Bronchial epithelial cell (primary cell): ENCODE measurements around the gene TMEM225B. TPM values are rescaled to one million over a fixed set of nuclear protein-coding genes. Genes with fewer than 3 reads are reported as not detected.

Source experiments
- DNase-seq: peaks from one replicate; pipeline ENCODE4 v3.0.0-alpha.2; 2010; ENCODE audit warnings: low read depth
- FAIRE-seq: peaks from 2 replicates; lab custom pipeline; 2011; peaks lifted over from hg19 to GRCh38; lab: Jason Lieb, UNC
- H3K27me3 ChIP-seq: 2 replicates; pipeline ENCODE4 v1.5.1; 2011; ENCODE audit warnings: low read length; ENCODE audit not compliant: control insufficient read depth, insufficient read depth
- H3K36me3 ChIP-seq: 2 replicates; pipeline ENCODE4 v1.5.1; 2011; ENCODE audit warnings: low read length; ENCODE audit not compliant: control insufficient read depth, insufficient read depth
- H3K4me3 ChIP-seq: 2 replicates; pipeline ENCODE4 v1.5.1; 2011; ENCODE audit warnings: mild to moderate bottlenecking, low read depth, low read length, control low read depth
- total RNA-seq: library from RNA; depleted of rRNA; stranded (reverse); fragments of >200 nt; gene quantifications from 2 replicates; pipeline ENCODE4 v1.2.1, GENCODE V29; 2014
- TF ChIP-seq, protein P1 (sequence below): IDR thresholded peaks from 2 replicates; pipeline ENCODE4 v1.5.1; 2011; ENCODE audit warnings: mild to moderate bottlenecking, moderate library complexity, low read length, control low read depth, inconsistent platforms; ENCODE audit not compliant: insufficient read depth, severe bottlenecking

Gene TMEM225B
- total RNA-seq, 1 donor from 2014 or later, result 0.53 TPM

DNA sequence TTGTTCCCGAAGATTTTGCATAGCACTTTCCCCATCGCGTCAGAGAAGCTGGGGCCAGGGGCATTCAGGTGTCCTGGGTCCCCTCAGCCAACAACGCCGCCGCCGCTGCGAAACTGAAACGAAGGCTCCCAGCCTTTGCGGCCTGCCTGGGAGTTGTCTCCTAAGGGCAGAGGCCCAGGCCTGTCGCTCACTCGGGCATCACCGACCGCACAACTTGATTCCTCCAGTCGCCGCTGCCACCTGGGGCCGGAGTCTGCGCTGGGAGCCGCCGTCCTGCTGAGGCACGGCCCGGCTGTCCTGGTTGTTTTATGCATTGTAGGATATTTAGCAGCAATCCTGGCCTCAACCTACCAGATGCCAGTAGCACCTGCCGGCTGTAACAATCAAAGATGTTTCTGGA is 40.7 kb downstream of the TMEM225B start:
- H3K36me3 ChIP-seq, result peaks cover 2% of the 10 kb centered on the region
- FAIRE-seq (no peak), DNase-seq (no peak)
- TF ChIP-seq, protein P1, sequence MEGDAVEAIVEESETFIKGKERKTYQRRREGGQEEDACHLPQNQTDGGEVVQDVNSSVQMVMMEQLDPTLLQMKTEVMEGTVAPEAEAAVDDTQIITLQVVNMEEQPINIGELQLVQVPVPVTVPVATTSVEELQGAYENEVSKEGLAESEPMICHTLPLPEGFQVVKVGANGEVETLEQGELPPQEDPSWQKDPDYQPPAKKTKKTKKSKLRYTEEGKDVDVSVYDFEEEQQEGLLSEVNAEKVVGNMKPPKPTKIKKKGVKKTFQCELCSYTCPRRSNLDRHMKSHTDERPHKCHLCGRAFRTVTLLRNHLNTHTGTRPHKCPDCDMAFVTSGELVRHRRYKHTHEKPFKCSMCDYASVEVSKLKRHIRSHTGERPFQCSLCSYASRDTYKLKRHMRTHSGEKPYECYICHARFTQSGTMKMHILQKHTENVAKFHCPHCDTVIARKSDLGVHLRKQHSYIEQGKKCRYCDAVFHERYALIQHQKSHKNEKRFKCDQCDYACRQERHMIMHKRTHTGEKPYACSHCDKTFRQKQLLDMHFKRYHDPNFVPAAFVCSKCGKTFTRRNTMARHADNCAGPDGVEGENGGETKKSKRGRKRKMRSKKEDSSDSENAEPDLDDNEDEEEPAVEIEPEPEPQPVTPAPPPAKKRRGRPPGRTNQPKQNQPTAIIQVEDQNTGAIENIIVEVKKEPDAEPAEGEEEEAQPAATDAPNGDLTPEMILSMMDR, result no peak
- H3K4me3 ChIP-seq, result no peak overlapping the region
- no peaks in the 10 kb centered on the region for H3K27me3 ChIP-seq

- H3K27me3 ChIP-seq, result no peaks in the 10 kb centered on the region
- peaks cover 2% of the 10 kb centered on the region for H3K36me3 ChIP-seq
- TF ChIP-seq, protein P1, result no peak
- DNase-seq (no peak), FAIRE-seq (no peak)
- H3K4me3 ChIP-seq, result no peak overlapping the region
Observed at GRCh38 chr7:99639267-99639666, 41.2 kb downstream of the TMEM225B start.

DNA sequence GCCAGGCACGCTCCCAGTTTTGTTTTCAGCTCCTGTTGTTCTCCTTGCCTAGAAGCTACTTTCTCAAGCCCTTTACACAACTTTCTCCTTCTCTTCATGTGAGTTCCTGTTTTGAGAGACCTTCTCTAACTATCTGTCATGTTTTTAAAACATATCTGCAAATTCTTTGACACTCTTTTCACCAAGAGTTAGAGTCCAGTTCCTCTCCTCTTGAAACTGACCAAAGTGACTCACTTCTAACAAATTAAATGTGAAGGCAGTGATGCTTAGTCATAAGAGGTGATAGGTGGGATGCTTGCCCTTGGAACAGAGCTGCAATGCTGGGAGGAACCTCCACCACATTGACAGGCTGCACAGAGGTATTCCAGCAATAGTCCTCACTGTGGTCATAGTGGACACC is 44.0 kb downstream of the TMEM225B start:
- no peak for FAIRE-seq
- H3K4me3 ChIP-seq, result no peak overlapping the region
- H3K27me3 ChIP-seq, result no peaks in the 10 kb centered on the region
- TF ChIP-seq, protein P1, result no peak
- peaks cover 2% of the 10 kb centered on the region for H3K36me3 ChIP-seq
- DNase-seq, result no peak

GRCh38 chr7:99643464-99643863 is 45.4 kb downstream of the TMEM225B start:
- Histone ChIP-seq H3K4me3 (no peak overlapping the region), H3K27me3 (no peaks in the 10 kb centered on the region), H3K36me3 (peaks cover 2% of the 10 kb centered on the region)
- FAIRE-seq (no peak), DNase-seq (no peak)
- TF ChIP-seq, protein P1, result no peak

GRCh38 chr7:99644431-99644830 is 46.4 kb downstream of the TMEM225B start:
- FAIRE-seq (no peak), DNase-seq (no peak)
- H3K36me3 ChIP-seq, result no peaks in the 10 kb centered on the region
- no peaks in the 10 kb centered on the region for H3K27me3 ChIP-seq
- TF ChIP-seq, protein P1, result no peak
- H3K4me3 ChIP-seq, result no peak overlapping the region

DNA sequence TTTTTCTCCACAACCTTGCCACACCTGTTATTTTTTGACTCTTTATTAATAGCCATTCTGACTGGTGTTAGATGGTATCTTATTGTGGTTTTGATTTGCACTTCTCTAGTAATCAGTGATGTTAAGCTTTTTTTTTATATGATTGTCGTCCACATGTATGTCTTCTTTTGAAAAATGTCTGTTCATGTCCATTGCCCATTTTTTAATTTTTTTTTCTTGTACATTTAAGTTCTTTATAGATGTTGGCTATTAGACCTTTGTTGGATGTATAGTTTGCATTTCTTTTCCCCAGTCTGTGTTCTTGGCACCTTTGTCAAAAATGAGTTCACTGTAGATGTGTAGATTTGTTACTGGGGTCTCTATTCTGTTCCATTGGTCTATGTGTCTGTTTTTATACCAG is 47.5 kb downstream of the TMEM225B start:
- no peak overlapping the region for H3K4me3 ChIP-seq
- H3K27me3 ChIP-seq, result no peaks in the 10 kb centered on the region
- H3K36me3 ChIP-seq, result no peaks in the 10 kb centered on the region
- FAIRE-seq, result no peak
- TF ChIP-seq, protein P1, result no peak
- no peak for DNase-seq
